GM23338 (cell line): ENCODE results near the gene DNAAF8. TPM values are rescaled to one million over a fixed set of nuclear protein-coding genes. Genes with fewer than 3 reads are reported as not detected.

Experiments
- ATAC-seq: fragments of 200-7000 bp; cut with Tn5 transposase; 3 replicates; pipeline ENCODE4 v1.9.1; 2020
- DNase-seq: peaks from one replicate; pipeline ENCODE4 v3.0.0-alpha.2; 2015; ENCODE audit warnings: low spot score
- H2AFZ ChIP-seq: fragments of 200-600 bp; sonication (generic); 2 replicates; pipeline ENCODE4 v1.8.0; 2016; ENCODE audit warnings: antibody characterized with exemption, mild to moderate bottlenecking, moderate library complexity
- H3F3A ChIP-seq: fragments of 200-600 bp; sonication (generic); replicated peaks from 2 replicates; pipeline ENCODE4 v1.8.0; 2017; ENCODE audit warnings: antibody characterized with exemption, mixed run types, low read depth
- H3K27ac ChIP-seq: fragments of 200-600 bp; sonication (generic); 2 replicates; pipeline ENCODE4 v1.6.1; 2016; ENCODE audit warnings: low read depth
- H3K27me3 ChIP-seq: fragments of 200-600 bp; sonication (generic); 2 replicates; pipeline ENCODE4 v1.8.0; 2016; ENCODE audit warnings: mild to moderate bottlenecking, mixed run types, moderate library complexity; ENCODE audit not compliant: insufficient read depth
- H3K36me3 ChIP-seq: fragments of 200-600 bp; sonication (generic); 2 replicates; pipeline ENCODE4 v1.8.0; 2016; ENCODE audit warnings: mild to moderate bottlenecking; ENCODE audit not compliant: insufficient read depth
- H3K4me1 ChIP-seq: fragments of 200-600 bp; sonication (generic); 2 replicates; pipeline ENCODE4 v1.8.0; 2016; ENCODE audit warnings: mild to moderate bottlenecking, moderate library complexity; ENCODE audit not compliant: insufficient read depth
- H3K4me2 ChIP-seq: fragments of 200-600 bp; sonication (generic); 2 replicates; pipeline ENCODE4 v1.7.1; 2017; ENCODE audit warnings: mixed run types
- H3K4me3 ChIP-seq: fragments of 200-600 bp; sonication (generic); 2 replicates; pipeline ENCODE4 v1.6.1; 2016; ENCODE audit warnings: mixed run types
- H3K79me2 ChIP-seq: fragments of 200-600 bp; sonication (generic); replicated peaks from 2 replicates; pipeline ENCODE4 v1.8.0; 2017; ENCODE audit warnings: mild to moderate bottlenecking; ENCODE audit not compliant: insufficient read depth
- H3K9me2 ChIP-seq: fragments of 200-600 bp; sonication (generic); 2 replicates; pipeline ENCODE4 v1.8.0; 2017; ENCODE audit not compliant: insufficient read depth
- H4K20me1 ChIP-seq: fragments of 200-600 bp; sonication (generic); replicated peaks from 2 replicates; pipeline ENCODE4 v1.8.0; 2017; ENCODE audit warnings: mild to moderate bottlenecking; ENCODE audit not compliant: insufficient read depth
- H3K27ac Mint-ChIP-seq: 2 replicates; pipeline ENCODE4 v1.8.0; 2020; ENCODE audit warnings: inconsistent platforms, mild to moderate bottlenecking, moderate library complexity, mixed read lengths
- H3K27me3 Mint-ChIP-seq: 3 replicates; pipeline ENCODE4 v1.8.0; 2022; ENCODE audit warnings: low read depth, mild to moderate bottlenecking, moderate library complexity, mixed read lengths, inconsistent platforms; ENCODE audit not compliant: insufficient read depth, poor library complexity
- H3K36me3 Mint-ChIP-seq: 3 replicates; pipeline ENCODE4 v1.8.0; 2021; ENCODE audit warnings: low read depth, mild to moderate bottlenecking, inconsistent platforms, moderate library complexity, mixed read lengths
- H3K4me1 Mint-ChIP-seq: 3 replicates; pipeline ENCODE4 v1.8.0; 2020; ENCODE audit warnings: mild to moderate bottlenecking, inconsistent platforms, mixed read lengths
- H3K4me3 Mint-ChIP-seq: 3 replicates; pipeline ENCODE4 v1.8.0; 2021; ENCODE audit warnings: moderate library complexity, mild to moderate bottlenecking, inconsistent platforms, mixed read lengths
- H3K9me3 Mint-ChIP-seq: 3 replicates; pipeline ENCODE4 v1.8.0; 2020; ENCODE audit warnings: moderate library complexity, mild to moderate bottlenecking, inconsistent platforms, mixed read lengths
- CREB1 ChIP-seq: fragments of 250-450 bp; sonication (Bioruptor Pico); IDR thresholded peaks from 2 replicates; pipeline ENCODE4 v1.5.0; 2020; ENCODE audit warnings: low read depth, mild to moderate bottlenecking, moderate library complexity
- CTCF ChIP-seq, 2 experiments: fragments of 200-600 bp in 1 of 2; sonication (generic) in 1 of 2; conservative IDR thresholded peaks; 2 replicates each; pipeline versions ENCODE4 v1.5.1 to v1.6.1; 2016 to 2017; ENCODE audit warnings: antibody characterized with exemption in 2 of 2, low read depth in 2 of 2, mild to moderate bottlenecking in 2 of 2, moderate library complexity in 1 of 2
- ETS1 ChIP-seq: IDR thresholded peaks from 2 replicates; pipeline ENCODE4 v1.6.1; 2016; ENCODE audit warnings: antibody characterized with exemption
- EZH2 ChIP-seq: fragments of 200-600 bp; sonication (generic); IDR thresholded peaks from one replicate; pipeline ENCODE4 v1.8.0; 2017; ENCODE audit warnings: antibody characterized with exemption, mild to moderate bottlenecking, low read depth; ENCODE audit not compliant: unreplicated experiment
- EZH2phosphoT487 ChIP-seq: fragments of 200-600 bp; sonication (generic); IDR thresholded peaks from one replicate; pipeline ENCODE4 v1.8.1; 2018; ENCODE audit warnings: antibody characterized with exemption; ENCODE audit not compliant: unreplicated experiment
- JUNB ChIP-seq: IDR thresholded peaks from one replicate; pipeline ENCODE4 v1.6.1; 2016; ENCODE audit warnings: antibody characterized with exemption; ENCODE audit not compliant: unreplicated experiment
- NANOG ChIP-seq: IDR thresholded peaks from 2 replicates; pipeline ENCODE4 v1.6.1; 2016; ENCODE audit warnings: antibody characterized with exemption, borderline replicate concordance
- POLR2AphosphoS5 ChIP-seq: IDR thresholded peaks from 2 replicates; pipeline ENCODE4 v1.6.1; 2016; ENCODE audit warnings: antibody characterized with exemption, low read depth
- REST ChIP-seq: IDR thresholded peaks from one replicate; pipeline ENCODE4 v1.6.1; 2018; ENCODE audit warnings: antibody characterized with exemption; ENCODE audit not compliant: unreplicated experiment
- STAT1 ChIP-seq: IDR thresholded peaks from one replicate; pipeline ENCODE4 v1.6.1; 2016; ENCODE audit warnings: antibody characterized with exemption; ENCODE audit not compliant: unreplicated experiment
- ZNF114 ChIP-seq: fragments of 250-450 bp; sonication (Bioruptor Pico); IDR thresholded peaks from 2 replicates; pipeline ENCODE4 v1.5.0; 2020; ENCODE audit warnings: mild to moderate bottlenecking, moderate library complexity
- ZNF331 ChIP-seq: fragments of 250-450 bp; sonication (Bioruptor Pico); IDR thresholded peaks from 2 replicates; pipeline ENCODE4 v1.5.0; 2020; ENCODE audit warnings: low read depth, mild to moderate bottlenecking, moderate library complexity
- ZNF462 ChIP-seq: fragments of 250-450 bp; sonication (Bioruptor Pico); IDR thresholded peaks from 2 replicates; pipeline ENCODE4 v1.5.0; 2020; ENCODE audit warnings: mild to moderate bottlenecking, moderate library complexity
- polyA plus RNA-seq: library from polyadenylated mRNA; unstranded; fragments of >200 nt; fragmentation: Nextera tagmentation; extraction: Ambion mirVana; gene quantifications from 2 replicates; pipeline ENCODE4 v1.2.1, GENCODE V29; 2016
- total RNA-seq: library from RNA; depleted of rRNA; stranded (reverse); fragments of >200 nt; shearing (Covaris generic); gene quantifications from 2 replicates; pipeline ENCODE4 v1.2.3, GENCODE V29; 2014

The DNAAF8 gene
- total and polyA plus RNA-seq, 2 experiments from 2014 or later = 0.34 to 1.3 TPM

GRCh38 chr16:4686497-4687210 lies 47.7 kb upstream of the DNAAF8 start:
- Histone ChIP-seq H3K4me2 (no peak overlapping the region), H3K79me2 (no peaks in the 10 kb centered on the region), H3K4me1 (no peaks in the 10 kb centered on the region), H3K9me2 (no peaks in the 10 kb centered on the region), H3K36me3 (no peaks in the 10 kb centered on the region), H3K4me3 (no peak overlapping the region), H2AFZ (no peak overlapping the region), H3F3A (no peaks in the 10 kb centered on the region), H4K20me1 (no peaks in the 10 kb centered on the region), H3K27ac (no peak overlapping the region), H3K27me3 (no peaks in the 10 kb centered on the region)
- no peaks in the 10 kb centered on the region for H3K4me1 Mint-ChIP-seq
- peaks cover 13% of the 10 kb centered on the region for H3K27me3 Mint-ChIP-seq
- H3K9me3 Mint-ChIP-seq = no peaks in the 10 kb centered on the region; the same call in 2 of the 3 replicates
- H3K4me3 Mint-ChIP-seq = no peak overlapping the region
- DNase-seq (no peak), ATAC-seq (no peak)
- H3K27ac Mint-ChIP-seq = no peak overlapping the region
- TF ChIP-seq REST (no peak), STAT1 (no peak), JUNB (no peak), ZNF462 (CRISPR knock-in tag) (no peak), NANOG (no peak), POLR2AphosphoS5 (no peak), CREB1 (CRISPR knock-in tag) (no peak), CTCF (conservative IDR thresholded peaks at IDR 0.05; ENCODE audit: low read depth in 2 of 2) (no peak), ZNF331 (CRISPR knock-in tag) (no peak), ETS1 (no peak), ZNF114 (CRISPR knock-in tag) (no peak), EZH2 (no peak), EZH2phosphoT487 (no peak)
- peaks cover 13% of the 10 kb centered on the region; the same call in 2 of the 3 replicates for H3K36me3 Mint-ChIP-seq
